Measurements from ENCODE around the gene PLTP. TPM values are rescaled to one million over a fixed set of nuclear protein-coding genes. Genes with fewer than 3 reads are reported as not detected.
"Not testable (repeated sequence)": the region's sequence is repeated elsewhere in the genome, so short reads cannot be mapped to it uniquely, and the experiment has no call there.

PLTP gene
- total RNA-seq: 100 to 1,000 TPM; 109 to 342 (median 176) TPM

GRCh38 chr20:45911486-45912343, at the start of gene PLTP:
TSS of gene PLTP (minus strand) at chr20:45912155. CDS start at chr20:45911452, 703 bp downstream.
- Histone ChIP-seq H3K4me1 (peaks cover 18 to 35% (median 31%) of the 10 kb centered on the region in 4 donors), H3K36me3 (peaks cover 0 to 16% (median 3%) of the 10 kb centered on the region in 4 donors), H3K27ac (replicated peaks in 1 of 4) (peak within 1 kb of the TSS; percentile 77 to 81 (median 80)), H3K27me3 (peaks cover 0 to 14% (median 5%) of the 10 kb centered on the region in 4 donors), H3K9me3 (no peaks in the 10 kb centered on the region), H3K4me3 (peak within 1 kb of the TSS; percentile 53 to 61 (median 59))
- 2% methylated on average over 31 of the region's 58 CpGs for WGBS
- no peak for DNase-seq (ENCODE audit: extremely low spot score)
- intact Hi-C loops (cut with DNase I): no loop called here
- TF ChIP-seq POLR2A (IDR thresholded peaks at IDR 0.05; ENCODE audit: low read depth) (peak; percentile 43), EP300 (IDR thresholded peaks at IDR 0.05) (no peak), POLR2AphosphoS5 (IDR thresholded peaks at IDR 0.05) (peak in 1 of 2 donors; percentile 78)

- no peaks in the 10 kb centered on the region for H3K9me3 ChIP-seq
- H3K4me3 ChIP-seq: no peak overlapping the region
- 92% methylated on average over 13 of the region's 14 CpGs for WGBS
- intact Hi-C loops (cut with DNase I): no loop called here
- peaks cover 81 to 98% (median 95%) of the 10 kb centered on the region in 4 donors for H3K36me3 ChIP-seq
- H3K27me3 ChIP-seq: no peaks in the 10 kb centered on the region
- H3K27ac ChIP-seq (replicated peaks in 1 of 4): no peak overlapping the region
- no peak for DNase-seq (ENCODE audit: extremely low spot score)
- TF ChIP-seq POLR2AphosphoS5 (IDR thresholded peaks at IDR 0.05) (no peak), CTCF (IDR thresholded peaks at IDR 0.05) (no peak), EP300 (IDR thresholded peaks at IDR 0.05) (no peak), POLR2A (IDR thresholded peaks at IDR 0.05; ENCODE audit: low read depth) (no peak)
- H3K4me1 ChIP-seq: no peaks in the 10 kb centered on the region
These were observed 48.1 kb upstream of the PLTP start for GRCh38 chr20:45959956-45960630.

- intact Hi-C loops (cut with DNase I): no loop called here
- TF ChIP-seq POLR2A (IDR thresholded peaks at IDR 0.05; ENCODE audit: low read depth) (no peak), EP300 (IDR thresholded peaks at IDR 0.05) (no peak)
- H3K27me3 ChIP-seq: no peaks in the 10 kb centered on the region
- no peaks in the 10 kb centered on the region for H3K4me1 ChIP-seq
- DNase-seq (ENCODE audit: extremely low spot score): no peak
- WGBS: 96% methylated on average over 5 of the region's 16 CpGs
- H3K4me3 ChIP-seq: no peak overlapping the region
- no peaks in the 10 kb centered on the region for H3K9me3 ChIP-seq
- H3K27ac ChIP-seq (replicated peaks in 1 of 4): no peak overlapping the region
- peaks cover 74 to 90% (median 87%) of the 10 kb centered on the region in 4 donors for H3K36me3 ChIP-seq
These were observed 47.2 kb upstream of the PLTP start for GRCh38 chr20:45959126-45959525.

GRCh38 chr20:45958593-45958992, 46.6 kb upstream of the PLTP start:
- Histone ChIP-seq H3K27ac (replicated peaks in 1 of 4) (no peak overlapping the region), H3K27me3 (no peaks in the 10 kb centered on the region), H3K4me3 (no peak overlapping the region), H3K4me1 (no peaks in the 10 kb centered on the region), H3K36me3 (peaks cover 72 to 90% (median 86%) of the 10 kb centered on the region in 4 donors), H3K9me3 (no peaks in the 10 kb centered on the region)
- 98% methylated on average over 4 of the region's 4 CpGs for WGBS
- TF ChIP-seq POLR2AphosphoS5 (IDR thresholded peaks at IDR 0.05) (no peak), CTCF (IDR thresholded peaks at IDR 0.05) (no peak), POLR2A (IDR thresholded peaks at IDR 0.05; ENCODE audit: low read depth) (no peak), EP300 (IDR thresholded peaks at IDR 0.05) (no peak)
- DNase-seq (ENCODE audit: extremely low spot score): no peak
- intact Hi-C loops (cut with DNase I): no loop called here

- H3K27ac ChIP-seq (replicated peaks in 1 of 4): no peak overlapping the region
- no peak overlapping the region for H3K4me3 ChIP-seq
- peaks cover 77 to 90% (median 87%) of the 10 kb centered on the region in 4 donors for H3K36me3 ChIP-seq
- no peaks in the 10 kb centered on the region for H3K4me1 ChIP-seq
- no peaks in the 10 kb centered on the region for H3K27me3 ChIP-seq
- H3K9me3 ChIP-seq: no peaks in the 10 kb centered on the region
- TF ChIP-seq POLR2AphosphoS5 (IDR thresholded peaks at IDR 0.05) (no peak), POLR2A (IDR thresholded peaks at IDR 0.05; ENCODE audit: low read depth) (no peak), CTCF (IDR thresholded peaks at IDR 0.05) (no peak), EP300 (IDR thresholded peaks at IDR 0.05) (no peak)
- 84% methylated on average over 14 of the region's 19 CpGs for WGBS
- DNase-seq (ENCODE audit: extremely low spot score): no peak
- intact Hi-C loops (cut with DNase I): no loop called here
These were observed 45.3 kb upstream of the PLTP start for GRCh38 chr20:45957021-45957941.

- WGBS: 90% methylated on average over 10 of the region's 10 CpGs
- H3K4me1 ChIP-seq; H3K4me3 ChIP-seq; H3K9me3 ChIP-seq; intact Hi-C loops (cut with DNase I); H3K27ac ChIP-seq (replicated peaks in 1 of 4); DNase-seq (ENCODE audit: extremely low spot score); H3K27me3 ChIP-seq: not testable (repeated sequence)
- H3K36me3 ChIP-seq: peaks cover 78 to 90% (median 87%) of the 10 kb centered on the region in 4 donors
These were observed 44.4 kb upstream of the PLTP start for GRCh38 chr20:45956326-45956725.
